OCI-LY1 (cell line): ENCODE data around the gene TTC24.

Experiments
- H2AFZ ChIP-seq: fragments of 200-600 bp; sonication (generic), shearing (Covaris generic); 2 replicates; pipeline ENCODE4 v1.6.0; 2014; ENCODE audit warnings: antibody characterized with exemption, mild to moderate bottlenecking, low read length
- H3F3A ChIP-seq: fragments of 200-600 bp; sonication (generic), shearing (Covaris generic); 2 replicates; pipeline ENCODE4 v1.6.0; 2014; ENCODE audit warnings: mild to moderate bottlenecking, antibody characterized with exemption, low read length, moderate library complexity; ENCODE audit not compliant: insufficient read depth
- H3K27ac ChIP-seq: fragments of 200-600 bp; sonication (generic); 2 replicates; pipeline ENCODE4 v1.5.1; 2014; ENCODE audit warnings: low read length, mixed run types, mild to moderate bottlenecking, low read depth; ENCODE audit not compliant: poor library complexity, severe bottlenecking
- H3K27me3 ChIP-seq: fragments of 200-600 bp; sonication (generic); 2 replicates; pipeline ENCODE4 v1.6.0; 2014; ENCODE audit warnings: antibody characterized with exemption, mild to moderate bottlenecking, low read length, moderate library complexity; ENCODE audit not compliant: insufficient read depth
- H3K36me3 ChIP-seq: fragments of 200-600 bp; sonication (generic); 2 replicates; pipeline ENCODE4 v1.6.1; 2014; ENCODE audit warnings: mild to moderate bottlenecking, antibody characterized with exemption, low read length, moderate library complexity, mixed read lengths; ENCODE audit not compliant: insufficient read depth
- H3K4me1 ChIP-seq: fragments of 200-600 bp; sonication (generic); 2 replicates; pipeline ENCODE4 v1.5.1; 2014; ENCODE audit warnings: mild to moderate bottlenecking, low read length, moderate library complexity; ENCODE audit not compliant: insufficient read depth, severe bottlenecking
- H3K4me2 ChIP-seq: fragments of 200-600 bp; sonication (generic), shearing (Covaris generic); 2 replicates; pipeline ENCODE4 v1.6.1; 2014; ENCODE audit warnings: low read length
- H3K4me3 ChIP-seq: fragments of 200-600 bp; sonication (generic); 2 replicates; pipeline ENCODE4 v1.5.1; 2014; ENCODE audit warnings: low read length, low read depth, mild to moderate bottlenecking, mixed read lengths; ENCODE audit not compliant: poor library complexity, severe bottlenecking
- H3K79me2 ChIP-seq: fragments of 200-600 bp; shearing (Covaris generic); 2 replicates; pipeline ENCODE4 v1.6.1; 2016; ENCODE audit warnings: mixed run types, low read length, mixed read lengths; ENCODE audit not compliant: insufficient read depth
- H3K9ac ChIP-seq: fragments of 200-600 bp; sonication (generic), shearing (Covaris generic); 2 replicates; pipeline ENCODE4 v1.6.1; 2014; ENCODE audit warnings: mild to moderate bottlenecking, low read length, mixed read lengths
- H3K9me2 ChIP-seq: fragments of 200-600 bp; sonication (generic), shearing (Covaris generic); 2 replicates; pipeline ENCODE4 v1.6.1; 2014; ENCODE audit warnings: low read depth, mild to moderate bottlenecking, low read length, mixed read lengths
- H3K9me3 ChIP-seq: fragments of 200-600 bp; shearing (Covaris generic); 2 replicates; pipeline ENCODE4 v1.6.1; 2014; ENCODE audit warnings: low read length, mixed read lengths
- H4K20me1 ChIP-seq: fragments of 200-600 bp; sonication (generic), shearing (Covaris generic); 2 replicates; pipeline ENCODE4 v1.6.0; 2016; ENCODE audit warnings: mild to moderate bottlenecking, low read length; ENCODE audit not compliant: insufficient read depth
- EZH2 ChIP-seq: fragments of 200-600 bp; sonication (generic), shearing (Covaris generic); IDR thresholded peaks from 2 replicates; pipeline ENCODE4 v1.8.0; 2017; ENCODE audit warnings: borderline replicate concordance, mixed run types, mild to moderate bottlenecking, antibody characterized with exemption, low read length, moderate library complexity, mixed read lengths
- TF ChIP-seq, protein P1 (sequence below): fragments of 200-600 bp; sonication (generic), shearing (Covaris generic); IDR thresholded peaks from 2 replicates; pipeline ENCODE4 v1.5.1; 2017; ENCODE audit warnings: mild to moderate bottlenecking, antibody characterized with exemption, low read length, moderate library complexity, mixed read lengths

Gene TTC24

DNA sequence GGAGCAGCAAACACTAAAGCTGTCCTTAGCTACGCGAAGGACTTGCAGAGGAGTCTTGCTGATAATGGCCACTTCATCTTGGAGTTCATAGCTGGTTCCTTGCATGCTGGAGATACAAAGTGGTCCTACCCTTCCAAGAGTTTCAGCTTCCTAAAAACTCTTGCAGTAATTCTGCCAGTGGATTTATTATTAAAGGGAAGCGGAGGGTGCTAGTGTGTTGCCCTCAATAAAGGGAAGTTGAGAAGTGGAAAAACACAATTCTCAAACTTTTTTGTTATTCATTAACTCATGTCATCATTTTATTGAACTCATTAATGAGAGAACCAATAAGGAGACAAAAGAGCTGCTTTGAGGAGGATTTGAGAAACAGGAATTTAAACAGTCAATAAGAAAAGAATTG is 33.1 kb downstream of the TTC24 start:
- no peak overlapping the region for H2AFZ ChIP-seq
- H3K27ac ChIP-seq = no peak overlapping the region
- no peak overlapping the region for H3K4me2 ChIP-seq
- no peaks in the 10 kb centered on the region for H3K9me2 ChIP-seq
- no peaks in the 10 kb centered on the region for H3K36me3 ChIP-seq
- H3K4me1 ChIP-seq = no peaks in the 10 kb centered on the region
- no peaks in the 10 kb centered on the region for H3F3A ChIP-seq
- H4K20me1 ChIP-seq = no peaks in the 10 kb centered on the region
- no peaks in the 10 kb centered on the region for H3K9me3 ChIP-seq
- no peak overlapping the region for H3K4me3 ChIP-seq
- H3K9ac ChIP-seq = no peak overlapping the region
- no peaks in the 10 kb centered on the region; the same call in 1 of the 2 replicates for H3K27me3 ChIP-seq
- no peaks in the 10 kb centered on the region for H3K79me2 ChIP-seq
- TF ChIP-seq EZH2 = no peak
- TF ChIP-seq, protein P1, sequence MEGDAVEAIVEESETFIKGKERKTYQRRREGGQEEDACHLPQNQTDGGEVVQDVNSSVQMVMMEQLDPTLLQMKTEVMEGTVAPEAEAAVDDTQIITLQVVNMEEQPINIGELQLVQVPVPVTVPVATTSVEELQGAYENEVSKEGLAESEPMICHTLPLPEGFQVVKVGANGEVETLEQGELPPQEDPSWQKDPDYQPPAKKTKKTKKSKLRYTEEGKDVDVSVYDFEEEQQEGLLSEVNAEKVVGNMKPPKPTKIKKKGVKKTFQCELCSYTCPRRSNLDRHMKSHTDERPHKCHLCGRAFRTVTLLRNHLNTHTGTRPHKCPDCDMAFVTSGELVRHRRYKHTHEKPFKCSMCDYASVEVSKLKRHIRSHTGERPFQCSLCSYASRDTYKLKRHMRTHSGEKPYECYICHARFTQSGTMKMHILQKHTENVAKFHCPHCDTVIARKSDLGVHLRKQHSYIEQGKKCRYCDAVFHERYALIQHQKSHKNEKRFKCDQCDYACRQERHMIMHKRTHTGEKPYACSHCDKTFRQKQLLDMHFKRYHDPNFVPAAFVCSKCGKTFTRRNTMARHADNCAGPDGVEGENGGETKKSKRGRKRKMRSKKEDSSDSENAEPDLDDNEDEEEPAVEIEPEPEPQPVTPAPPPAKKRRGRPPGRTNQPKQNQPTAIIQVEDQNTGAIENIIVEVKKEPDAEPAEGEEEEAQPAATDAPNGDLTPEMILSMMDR = no peak

DNA sequence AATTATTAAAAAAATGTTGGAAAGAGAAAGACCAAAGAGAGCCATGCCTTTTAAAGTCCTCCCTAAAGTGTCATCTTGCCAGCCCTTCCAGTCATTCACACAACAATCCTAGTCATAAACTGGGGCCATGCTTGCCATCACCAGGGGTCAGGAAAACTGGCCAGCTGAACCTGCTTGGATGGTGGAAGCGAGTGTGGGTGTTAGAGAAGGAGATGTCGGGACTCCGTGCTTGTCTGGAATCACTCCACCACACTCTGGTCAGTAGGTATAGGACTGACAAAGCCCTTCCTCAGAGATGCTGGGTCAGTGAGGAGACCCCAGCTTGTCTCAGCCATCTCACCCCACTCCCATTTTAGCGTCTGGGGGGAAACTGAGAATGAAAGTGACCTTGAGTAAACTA is 36.4 kb downstream of the TTC24 start:
- no peaks in the 10 kb centered on the region; the same call in none of the 2 replicates for H3K27me3 ChIP-seq
- H3K4me1 ChIP-seq = no peaks in the 10 kb centered on the region
- no peaks in the 10 kb centered on the region for H3K79me2 ChIP-seq
- no peaks in the 10 kb centered on the region for H3K36me3 ChIP-seq
- H3K9ac ChIP-seq = no peak overlapping the region
- no peaks in the 10 kb centered on the region for H3K9me2 ChIP-seq
- H3K4me2 ChIP-seq = no peak overlapping the region
- no peak overlapping the region for H3K27ac ChIP-seq
- no peaks in the 10 kb centered on the region for H3F3A ChIP-seq
- TF ChIP-seq, protein P1 = no peak
- no peak for TF ChIP-seq EZH2
- H3K9me3 ChIP-seq = no peaks in the 10 kb centered on the region
- H2AFZ ChIP-seq = no peak overlapping the region
- no peaks in the 10 kb centered on the region for H4K20me1 ChIP-seq
- no peak overlapping the region for H3K4me3 ChIP-seq

DNA sequence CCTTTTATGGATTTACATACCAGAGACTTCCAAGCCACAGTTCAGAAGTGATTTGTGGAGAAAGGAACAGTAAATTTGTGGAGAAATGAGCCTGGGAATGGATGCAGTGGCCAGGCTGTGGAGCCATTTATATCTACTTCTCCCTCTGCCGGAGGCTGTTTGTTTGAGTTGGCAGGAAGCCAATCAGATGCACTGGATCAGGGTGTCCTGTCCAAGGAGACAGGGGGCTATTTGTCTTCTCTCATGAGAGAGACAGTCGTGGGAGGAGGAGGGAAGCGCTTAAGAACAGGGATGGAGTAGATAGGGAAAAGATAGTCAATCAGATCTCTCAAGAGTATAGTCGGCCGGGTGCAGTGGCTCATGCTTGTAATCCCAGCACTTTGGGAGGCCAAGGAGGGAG is 36.9 kb downstream of the TTC24 start:
- no peak overlapping the region for H3K4me2 ChIP-seq
- H3K27me3 ChIP-seq = no peaks in the 10 kb centered on the region; the same call in none of the 2 replicates
- TF ChIP-seq EZH2 = no peak
- TF ChIP-seq, protein P1 = no peak
- no peak overlapping the region for H3K27ac ChIP-seq
- no peaks in the 10 kb centered on the region for H3K4me1 ChIP-seq
- H3K36me3 ChIP-seq = no peaks in the 10 kb centered on the region
- H2AFZ ChIP-seq = no peak overlapping the region
- no peak overlapping the region for H3K4me3 ChIP-seq
- H3K9me3 ChIP-seq = no peaks in the 10 kb centered on the region
- no peaks in the 10 kb centered on the region for H3K9me2 ChIP-seq
- H3F3A ChIP-seq = no peaks in the 10 kb centered on the region
- H3K79me2 ChIP-seq = no peaks in the 10 kb centered on the region
- H3K9ac ChIP-seq = no peak overlapping the region
- H4K20me1 ChIP-seq = no peaks in the 10 kb centered on the region
